Nephron (organoid): ENCODE results near the gene TBC1D16.

Experiments
- H3K27ac Mint-ChIP-seq, 3 experiments: 2 replicates each; pipeline ENCODE4 v1.8.0; 2020; ENCODE audit warnings: mixed read lengths in 3 of 3, mild to moderate bottlenecking in 2 of 3, moderate library complexity in 1 of 3
- H3K27me3 Mint-ChIP-seq: 2 replicates; pipeline ENCODE4 v1.8.0; 2021; ENCODE audit warnings: low read depth, mild to moderate bottlenecking, moderate library complexity, mixed read lengths
- H3K36me3 Mint-ChIP-seq: 2 replicates; pipeline ENCODE4 v1.8.0; 2020; ENCODE audit warnings: low read depth, mixed read lengths
- H3K4me1 Mint-ChIP-seq: 2 replicates; pipeline ENCODE4 v1.8.0; 2020; ENCODE audit warnings: mixed read lengths
- H3K4me3 Mint-ChIP-seq, 3 experiments: 2 replicates each; pipeline ENCODE4 v1.8.0; 2020; ENCODE audit warnings: mild to moderate bottlenecking in 3 of 3, mixed read lengths in 3 of 3, moderate library complexity in 2 of 3
- H3K9me3 Mint-ChIP-seq: 2 replicates; pipeline ENCODE4 v1.8.0; 2020; ENCODE audit warnings: mixed read lengths
- TF ChIP-seq, protein P1 (sequence below), 3 experiments: fragments of 200-600 bp; sonication (generic); IDR thresholded peaks; one replicate each; pipeline ENCODE4 v1.5.0; 2021; ENCODE audit warnings: antibody characterized with exemption in 3 of 3; ENCODE audit not compliant: unreplicated experiment in 3 of 3

Gene TBC1D16

DNA sequence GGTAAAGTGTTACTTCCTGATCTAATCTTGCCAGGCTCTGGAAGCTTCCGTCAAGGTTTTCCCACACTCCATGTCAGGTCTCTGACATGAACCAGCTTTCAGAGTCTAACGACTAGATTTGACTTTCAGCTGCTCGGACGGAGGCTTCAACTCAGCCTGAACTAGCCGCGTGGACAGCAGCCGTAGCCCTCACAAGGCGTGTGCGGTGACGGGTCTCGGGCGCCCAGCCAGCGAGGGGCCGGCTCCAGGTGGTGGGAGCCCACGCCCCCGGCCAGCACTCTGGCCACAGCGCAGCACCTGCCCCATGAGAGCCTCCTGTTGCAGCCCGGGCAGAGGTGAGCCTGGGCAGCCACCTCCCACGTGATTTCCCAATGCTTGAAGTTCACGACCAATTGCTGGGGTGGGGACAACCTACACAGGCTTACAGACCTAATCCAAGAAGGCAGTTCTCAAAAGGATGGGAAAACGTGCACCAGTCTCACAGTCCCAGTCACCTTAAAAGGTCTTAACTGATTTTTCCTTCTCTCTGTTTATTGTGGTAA is 45.5 kb downstream of the TBC1D16 start:
- Mint-ChIP-seq H3K4me1 (peaks cover 71% of the 10 kb centered on the region), H3K9me3 (no peaks in the 10 kb centered on the region), H3K27me3 (no peaks in the 10 kb centered on the region), H3K4me3 (peak overlapping the region in 1 of 3 experiments; percentile 26), H3K27ac (peak overlapping the region in 2 of 3 experiments; percentile 33 to 34), H3K36me3 (no peaks in the 10 kb centered on the region)
- TF ChIP-seq, protein P1, sequence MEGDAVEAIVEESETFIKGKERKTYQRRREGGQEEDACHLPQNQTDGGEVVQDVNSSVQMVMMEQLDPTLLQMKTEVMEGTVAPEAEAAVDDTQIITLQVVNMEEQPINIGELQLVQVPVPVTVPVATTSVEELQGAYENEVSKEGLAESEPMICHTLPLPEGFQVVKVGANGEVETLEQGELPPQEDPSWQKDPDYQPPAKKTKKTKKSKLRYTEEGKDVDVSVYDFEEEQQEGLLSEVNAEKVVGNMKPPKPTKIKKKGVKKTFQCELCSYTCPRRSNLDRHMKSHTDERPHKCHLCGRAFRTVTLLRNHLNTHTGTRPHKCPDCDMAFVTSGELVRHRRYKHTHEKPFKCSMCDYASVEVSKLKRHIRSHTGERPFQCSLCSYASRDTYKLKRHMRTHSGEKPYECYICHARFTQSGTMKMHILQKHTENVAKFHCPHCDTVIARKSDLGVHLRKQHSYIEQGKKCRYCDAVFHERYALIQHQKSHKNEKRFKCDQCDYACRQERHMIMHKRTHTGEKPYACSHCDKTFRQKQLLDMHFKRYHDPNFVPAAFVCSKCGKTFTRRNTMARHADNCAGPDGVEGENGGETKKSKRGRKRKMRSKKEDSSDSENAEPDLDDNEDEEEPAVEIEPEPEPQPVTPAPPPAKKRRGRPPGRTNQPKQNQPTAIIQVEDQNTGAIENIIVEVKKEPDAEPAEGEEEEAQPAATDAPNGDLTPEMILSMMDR (IDR thresholded peaks at IDR 0.05; ENCODE audit: unreplicated experiment in 3 of 3): no peak

DNA sequence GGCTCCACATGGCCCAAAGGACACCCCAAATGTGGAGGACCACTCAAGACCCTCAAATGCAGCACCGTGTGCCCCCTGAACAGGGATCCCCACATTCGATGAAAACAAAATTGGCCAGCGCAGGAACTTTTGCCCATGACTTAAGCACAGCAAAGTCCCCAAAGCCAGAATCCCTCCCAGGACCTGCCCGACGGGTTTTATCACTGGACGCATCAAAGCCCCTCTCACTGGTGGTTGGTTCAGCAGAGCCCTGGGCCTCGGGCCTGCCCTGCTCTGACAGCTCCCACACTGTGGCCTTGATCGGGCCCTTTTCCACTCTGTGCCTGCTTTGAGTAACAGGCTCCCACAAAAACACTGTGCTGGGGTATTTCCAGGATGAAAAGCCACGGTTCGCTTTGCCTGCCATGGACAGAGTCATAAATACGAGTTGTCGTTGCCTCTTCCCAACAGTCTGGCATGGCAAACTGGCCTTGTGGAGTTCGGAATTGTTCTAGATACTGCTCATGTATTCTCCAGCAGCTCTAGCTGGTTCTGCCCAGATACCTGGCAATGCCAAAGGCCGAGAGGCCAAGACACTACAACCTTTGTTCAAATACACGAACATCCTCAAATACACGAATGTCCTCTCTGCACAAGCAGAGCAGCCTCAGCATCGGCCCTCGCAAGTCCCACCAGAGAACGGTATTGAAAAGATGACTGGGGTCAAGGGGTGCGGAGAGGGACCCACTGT is 46.4 kb downstream of the TBC1D16 start:
- no peaks in the 10 kb centered on the region for H3K36me3 Mint-ChIP-seq
- peak overlapping the region in 1 of 3 experiments; percentile 15 for H3K4me3 Mint-ChIP-seq
- TF ChIP-seq, protein P1 (IDR thresholded peaks at IDR 0.05; ENCODE audit: unreplicated experiment in 3 of 3): no peak
- H3K9me3 Mint-ChIP-seq: no peaks in the 10 kb centered on the region
- no peaks in the 10 kb centered on the region for H3K27me3 Mint-ChIP-seq
- H3K27ac Mint-ChIP-seq: peak overlapping the region; percentile 39 to 88 (median 64)
- peaks cover 71% of the 10 kb centered on the region for H3K4me1 Mint-ChIP-seq

DNA sequence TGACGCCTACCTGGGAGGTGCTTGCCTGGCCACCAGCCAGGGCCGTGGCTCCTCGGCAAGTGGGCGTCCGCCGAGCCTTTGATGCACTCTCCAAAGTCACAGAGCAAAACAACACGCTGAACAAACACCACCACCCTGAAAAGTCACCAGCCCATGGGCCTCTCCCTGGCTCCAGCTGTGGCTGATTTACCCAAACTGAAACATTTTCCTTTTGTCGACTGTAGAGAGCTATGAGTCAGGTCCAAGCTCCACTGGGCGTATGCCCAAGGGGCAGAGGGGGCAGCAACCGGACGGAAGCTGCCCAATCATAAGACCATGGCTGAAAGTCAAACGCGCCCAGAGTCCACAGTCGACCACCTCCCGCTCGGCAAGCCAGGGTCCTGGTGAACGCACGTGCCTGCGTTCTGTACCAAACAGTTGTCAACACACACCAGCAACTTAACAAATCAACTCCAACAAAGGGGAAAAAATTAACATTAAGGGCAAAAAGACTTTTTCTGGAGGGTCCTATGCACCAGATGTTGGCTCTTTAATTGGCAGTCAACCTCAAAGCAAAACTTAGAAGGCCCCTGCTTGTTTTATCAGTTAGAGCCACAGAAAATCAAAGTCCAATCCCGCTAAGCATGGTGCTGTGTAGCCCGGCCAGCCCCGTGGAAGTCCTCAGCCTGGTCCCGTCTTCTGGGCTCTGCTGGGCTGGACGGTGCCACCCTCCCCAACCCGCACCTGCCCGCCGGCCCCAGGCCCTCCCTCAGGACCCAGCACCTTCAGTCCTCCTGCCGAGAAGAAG is 47.3 kb downstream of the TBC1D16 start:
- Mint-ChIP-seq H3K4me1 (peaks cover 67% of the 10 kb centered on the region), H3K36me3 (no peaks in the 10 kb centered on the region), H3K27me3 (no peaks in the 10 kb centered on the region), H3K4me3 (peak overlapping the region in 1 of 3 experiments; percentile 37), H3K27ac (peak overlapping the region; percentile 64 to 88 (median 79)), H3K9me3 (no peaks in the 10 kb centered on the region)
- TF ChIP-seq, protein P1 (IDR thresholded peaks at IDR 0.05; ENCODE audit: unreplicated experiment in 3 of 3): no peak

DNA sequence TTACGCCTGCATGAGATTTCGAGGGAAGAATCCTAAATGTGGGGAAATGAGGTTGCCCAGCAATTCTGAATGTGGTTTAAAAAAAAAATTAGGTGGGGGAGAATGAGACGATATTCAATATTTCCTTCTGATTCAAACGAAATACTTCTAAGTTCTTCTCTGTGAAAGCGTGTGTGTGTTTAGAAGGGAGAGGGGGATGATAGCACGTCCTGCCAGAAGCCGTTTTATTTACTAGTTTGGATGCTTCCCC is 47.8 kb downstream of the TBC1D16 start:
- TF ChIP-seq, protein P1 (IDR thresholded peaks at IDR 0.05; ENCODE audit: unreplicated experiment in 3 of 3): no peak
- Mint-ChIP-seq H3K9me3 (no peaks in the 10 kb centered on the region), H3K4me3 (peak overlapping the region in 2 of 3 experiments; percentile 28 to 37), H3K27me3 (no peaks in the 10 kb centered on the region), H3K27ac (peak overlapping the region; percentile 64 to 88 (median 79)), H3K36me3 (no peaks in the 10 kb centered on the region), H3K4me1 (peaks cover 66% of the 10 kb centered on the region)

DNA sequence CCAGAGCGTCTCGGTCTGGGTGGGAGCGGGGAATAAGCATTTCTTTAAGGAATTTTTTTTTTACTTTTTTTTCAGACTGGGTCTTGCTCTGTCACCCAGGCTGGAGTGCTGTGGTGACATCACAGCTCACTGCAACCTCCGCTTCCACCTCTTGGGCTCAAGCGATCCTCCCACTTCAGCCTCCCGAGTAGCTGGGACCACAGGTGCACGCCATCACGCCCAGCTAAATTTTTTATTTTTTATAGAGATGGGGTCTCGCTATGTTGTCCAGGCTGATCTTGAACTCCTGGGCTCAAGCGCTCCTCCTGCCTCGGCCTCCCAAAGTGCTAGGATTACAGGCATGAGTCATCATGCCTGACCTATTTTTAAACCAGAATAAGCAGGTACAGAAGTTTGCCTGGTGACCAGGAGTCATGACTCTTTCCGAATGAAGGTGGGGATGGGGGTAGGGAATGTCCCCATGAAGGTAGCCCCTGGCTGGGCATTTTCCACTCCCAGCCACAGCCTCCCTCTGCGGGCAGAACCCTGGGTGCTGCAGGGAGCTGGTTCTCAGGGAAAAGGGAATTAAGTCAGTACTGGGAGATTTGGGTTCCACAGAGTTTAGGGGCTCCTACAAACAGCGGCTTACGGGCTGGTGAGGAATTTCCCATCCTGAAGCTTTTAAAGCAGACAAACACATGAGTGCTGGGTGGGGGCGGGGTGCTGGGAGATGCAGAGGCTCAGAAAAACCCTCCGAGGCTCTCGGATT is 48.3 kb downstream of the TBC1D16 start:
- Mint-ChIP-seq H3K4me1 (peaks cover 64% of the 10 kb centered on the region), H3K9me3 (no peaks in the 10 kb centered on the region), H3K36me3 (no peaks in the 10 kb centered on the region), H3K4me3 (peak overlapping the region in 2 of 3 experiments; percentile 28 to 37), H3K27me3 (no peaks in the 10 kb centered on the region), H3K27ac (peak overlapping the region; percentile 64 to 88 (median 79))
- TF ChIP-seq, protein P1 (IDR thresholded peaks at IDR 0.05; ENCODE audit: unreplicated experiment in 3 of 3): no peak
